ENCODE measurements around the gene ZNF83.

ZNF83 gene

DNA sequence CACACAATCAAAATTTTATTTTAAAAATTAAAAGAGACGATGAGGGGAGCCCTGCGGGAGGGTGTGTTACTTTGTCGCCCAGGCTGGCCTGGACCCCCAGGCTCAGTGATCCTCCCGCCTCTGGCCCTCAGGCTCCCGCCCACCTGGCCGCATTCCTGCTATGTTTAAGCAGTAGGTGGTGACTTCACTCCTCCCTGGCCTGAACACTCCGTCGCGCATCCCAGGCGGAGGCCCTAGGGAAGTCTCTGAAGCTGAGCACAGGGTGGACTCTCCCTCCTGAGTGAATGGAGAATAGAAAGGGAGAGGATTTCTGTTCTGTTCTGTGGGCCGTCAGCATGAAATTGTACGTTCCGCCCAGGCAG is 68.5 kb downstream of the ZNF83 start:
- DNase-seq (ENCODE audit: low spot score): peak; percentile 43

DNA sequence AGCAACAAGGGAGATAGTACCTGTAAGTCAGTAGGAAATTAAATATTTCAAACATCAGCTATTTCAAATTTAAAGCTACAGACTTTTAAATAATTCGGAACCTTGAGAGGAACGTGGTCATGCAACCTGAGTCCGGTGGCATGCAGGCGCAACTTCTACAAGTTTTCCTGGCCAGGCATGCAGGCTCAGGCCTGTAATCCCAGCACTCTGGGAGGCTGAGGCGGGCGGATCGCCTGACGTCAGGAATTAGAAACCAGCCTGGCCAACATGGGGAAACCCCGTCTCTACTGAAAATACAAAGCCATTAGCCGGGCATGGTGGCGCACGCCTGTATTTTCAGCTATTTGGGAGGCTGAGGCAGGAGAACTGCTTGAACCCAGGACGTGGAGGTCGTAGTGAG is 70.2 kb downstream of the ZNF83 start:
- DNase-seq (ENCODE audit: low spot score): no peak

DNA sequence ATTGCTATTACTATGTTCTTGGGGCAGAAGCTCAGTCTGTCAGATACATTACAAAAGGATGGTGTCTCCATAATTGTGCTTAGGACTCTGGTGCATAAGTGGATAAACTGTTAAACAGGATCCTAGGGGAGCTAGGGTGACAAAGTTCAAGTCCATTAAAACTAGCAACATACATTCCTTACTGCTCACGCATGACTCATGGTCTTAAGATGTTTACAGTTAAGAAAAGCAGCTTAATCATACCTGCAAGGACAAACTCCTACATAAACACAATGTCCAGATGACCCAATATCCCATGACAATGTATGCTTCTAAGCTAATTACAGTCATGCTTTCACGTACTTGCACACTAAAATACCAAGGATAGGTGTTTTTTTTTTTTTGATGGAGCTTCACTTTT is 71.6 kb downstream of the ZNF83 start:
- DNase-seq (ENCODE audit: low spot score): no peak

DNA sequence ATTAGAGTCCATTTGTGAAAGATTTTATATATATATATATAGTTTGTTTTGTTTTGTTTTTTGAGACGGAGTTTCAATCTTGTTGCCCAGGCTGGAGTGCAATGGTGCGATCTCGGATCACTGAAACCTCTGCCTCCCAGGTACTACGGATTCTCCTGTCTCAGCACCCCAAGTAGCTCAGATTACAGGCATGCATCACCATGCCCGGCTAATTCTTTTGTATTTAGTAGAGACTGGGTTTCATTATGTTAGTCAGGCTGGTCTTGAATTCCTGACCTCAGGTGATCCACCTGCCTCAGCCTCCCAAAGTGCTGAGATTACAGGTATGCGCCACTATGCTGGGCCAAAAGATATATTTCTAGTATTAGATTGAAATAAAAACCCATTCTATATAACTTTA is 72.0 kb downstream of the ZNF83 start:
- DNase-seq (ENCODE audit: low spot score): no peak
